DOHH2 (cell line): ENCODE data around the gene OBP2A.

Experiments used
- EZH2phosphoT487 ChIP-seq: fragments of 200-600 bp; sonication (generic); IDR thresholded peaks from 2 replicates; pipeline ENCODE4 v1.6.1; 2017; ENCODE audit warnings: borderline replicate concordance, mild to moderate bottlenecking, antibody characterized with exemption, low read length, moderate library complexity, mixed read lengths
- TF ChIP-seq, protein P1 (sequence below): fragments of 200-600 bp; sonication (generic); IDR thresholded peaks from one replicate; pipeline ENCODE4 v1.5.1; 2014; ENCODE audit warnings: antibody characterized with exemption, mild to moderate bottlenecking, low read depth, low read length; ENCODE audit not compliant: poor library complexity, severe bottlenecking

DNA sequence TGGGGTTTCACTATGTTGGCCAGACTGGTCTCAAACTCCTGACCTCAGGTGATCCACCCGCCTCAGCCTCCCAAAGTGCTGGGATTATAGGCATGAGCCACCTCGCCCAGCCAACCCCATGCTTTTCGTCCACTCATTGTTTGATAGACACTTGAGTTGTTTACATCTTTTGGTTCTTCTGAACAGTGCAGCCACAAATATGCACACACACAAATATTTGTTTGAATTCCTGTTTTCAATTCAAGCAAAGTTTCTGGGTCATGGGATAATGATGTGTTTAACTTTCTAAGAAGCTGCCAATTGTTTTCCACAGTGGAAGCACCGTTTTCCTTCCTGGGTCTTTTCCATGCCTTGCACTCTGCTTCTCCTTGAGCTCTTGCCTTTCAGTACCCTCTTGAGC lies 8.8 kb downstream of the OBP2A start:
- TF ChIP-seq, protein P1, sequence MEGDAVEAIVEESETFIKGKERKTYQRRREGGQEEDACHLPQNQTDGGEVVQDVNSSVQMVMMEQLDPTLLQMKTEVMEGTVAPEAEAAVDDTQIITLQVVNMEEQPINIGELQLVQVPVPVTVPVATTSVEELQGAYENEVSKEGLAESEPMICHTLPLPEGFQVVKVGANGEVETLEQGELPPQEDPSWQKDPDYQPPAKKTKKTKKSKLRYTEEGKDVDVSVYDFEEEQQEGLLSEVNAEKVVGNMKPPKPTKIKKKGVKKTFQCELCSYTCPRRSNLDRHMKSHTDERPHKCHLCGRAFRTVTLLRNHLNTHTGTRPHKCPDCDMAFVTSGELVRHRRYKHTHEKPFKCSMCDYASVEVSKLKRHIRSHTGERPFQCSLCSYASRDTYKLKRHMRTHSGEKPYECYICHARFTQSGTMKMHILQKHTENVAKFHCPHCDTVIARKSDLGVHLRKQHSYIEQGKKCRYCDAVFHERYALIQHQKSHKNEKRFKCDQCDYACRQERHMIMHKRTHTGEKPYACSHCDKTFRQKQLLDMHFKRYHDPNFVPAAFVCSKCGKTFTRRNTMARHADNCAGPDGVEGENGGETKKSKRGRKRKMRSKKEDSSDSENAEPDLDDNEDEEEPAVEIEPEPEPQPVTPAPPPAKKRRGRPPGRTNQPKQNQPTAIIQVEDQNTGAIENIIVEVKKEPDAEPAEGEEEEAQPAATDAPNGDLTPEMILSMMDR = no peak
- TF ChIP-seq EZH2phosphoT487 = no peak
